Amniotic epithelial cell (primary cell): Measurements from ENCODE around the gene MGME1.
A peak's percentile ranks its signal among the peaks of the same experiment; 100 is the strongest.

ENCODE experiments used
- DNase-seq: peaks from one replicate; pipeline ENCODE4 v3.0.0-alpha.2; 2010; ENCODE audit warnings: low read depth

The MGME1 gene

DNA sequence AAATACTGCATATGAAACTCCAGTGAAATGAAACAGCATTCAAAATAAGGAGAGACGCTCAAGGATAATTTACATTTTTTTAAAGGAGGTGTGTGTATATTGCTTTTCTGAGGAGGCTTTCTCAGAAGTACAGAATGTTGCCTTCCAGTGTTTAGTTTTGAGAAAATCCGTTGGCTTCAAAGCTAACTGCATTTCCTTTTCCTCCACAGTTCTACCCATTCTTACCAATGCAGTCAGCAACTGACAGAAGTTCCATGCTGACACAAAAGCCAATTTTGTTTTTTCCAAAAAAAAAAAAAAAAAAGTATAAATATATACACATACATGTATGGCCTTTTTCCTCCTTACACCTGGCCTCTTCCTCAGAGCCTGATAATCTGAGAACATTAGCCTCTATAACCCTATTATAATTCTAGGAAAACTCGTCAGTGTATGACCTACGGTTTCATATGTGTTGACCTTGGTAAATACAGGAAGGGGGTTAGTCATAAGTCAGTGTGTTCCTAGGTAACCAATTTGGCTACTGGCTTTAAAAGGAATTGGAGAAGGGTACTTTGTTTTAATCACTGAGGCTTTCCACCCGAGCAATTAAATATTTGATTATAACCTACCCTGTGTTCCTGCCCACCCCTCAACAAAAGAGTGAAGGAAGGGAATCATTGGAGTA, 24.2 kb downstream of the MGME1 start:
- DNase-seq = no peak

DNA sequence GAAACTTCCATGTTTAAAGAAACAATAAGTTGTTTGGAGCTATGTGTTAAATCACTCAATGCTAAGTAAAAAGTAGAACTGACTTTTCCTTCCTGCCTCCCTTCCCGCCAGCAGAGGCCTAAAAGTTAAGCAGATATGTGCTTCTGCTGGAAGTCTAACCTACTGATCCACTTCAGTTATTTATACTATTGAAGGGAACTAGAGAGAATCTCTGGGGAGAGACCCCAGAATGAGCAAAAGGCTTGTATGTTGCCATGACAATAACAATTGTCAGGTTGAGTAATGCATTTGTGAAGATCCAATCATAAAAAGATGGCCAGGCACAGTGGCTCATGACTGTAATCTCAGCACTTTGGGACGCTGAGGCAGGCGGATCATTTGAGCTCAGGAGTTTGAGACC, 24.7 kb downstream of the MGME1 start:
- DNase-seq = no peak

DNA sequence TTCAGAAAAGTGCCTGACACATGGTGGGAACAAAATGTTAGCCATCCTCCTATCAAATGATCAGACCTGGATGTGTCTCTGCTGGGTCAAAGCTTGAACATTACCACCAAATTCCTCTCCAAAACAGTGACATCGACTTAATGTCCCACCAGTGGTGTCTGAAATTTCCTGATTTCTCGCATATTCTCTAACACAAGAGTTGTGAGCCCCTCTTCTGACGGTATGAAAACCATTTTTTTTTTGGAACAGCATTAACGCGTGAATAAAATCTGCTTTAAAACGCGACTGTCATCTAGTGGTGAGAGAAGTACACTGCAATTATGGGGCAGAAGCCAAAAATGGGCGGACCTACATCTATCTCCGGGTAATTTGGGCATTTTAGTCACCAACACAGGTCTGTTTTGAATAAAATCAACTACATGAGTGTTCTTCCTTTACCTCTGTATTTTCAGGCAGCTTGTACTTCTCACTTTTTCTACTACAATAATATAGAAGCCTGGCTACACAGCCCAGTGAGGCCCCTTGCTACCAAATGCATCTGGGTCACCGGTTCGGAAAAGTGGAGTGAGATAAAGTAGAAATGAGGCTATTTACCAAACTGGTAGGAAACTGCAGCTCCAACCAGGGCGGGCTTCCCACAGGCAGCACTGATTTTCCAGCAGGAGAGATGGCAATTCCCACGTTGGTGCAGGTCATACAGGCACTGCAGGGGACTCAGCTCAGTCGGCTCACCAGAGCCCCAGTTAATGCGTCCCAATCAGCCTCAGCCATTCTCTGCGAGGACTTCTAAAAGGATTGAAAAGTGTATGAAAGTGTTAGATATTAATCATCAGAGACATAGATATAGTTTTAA, 27.4 kb downstream of the MGME1 start:
- peak; percentile 56 for DNase-seq

DNA sequence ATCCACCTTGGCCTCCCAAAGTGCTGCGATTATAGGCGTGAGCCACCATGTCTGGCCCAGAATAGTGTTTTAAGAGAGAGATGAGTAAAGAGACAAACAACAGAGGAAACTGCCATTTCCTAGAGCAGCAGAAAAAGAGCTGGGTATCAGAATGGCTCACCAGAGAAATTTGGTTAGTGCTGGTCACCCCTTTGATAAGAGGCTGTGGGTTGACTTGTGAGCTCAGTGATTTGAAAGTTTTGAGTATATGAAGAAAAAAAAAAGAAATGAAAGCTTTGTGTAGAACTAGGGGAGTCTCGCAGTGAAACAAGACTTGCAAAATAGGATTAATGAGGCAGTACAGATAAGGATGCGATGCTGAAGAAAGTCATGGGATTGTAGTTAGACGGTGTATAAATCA, 29.6 kb downstream of the MGME1 start:
- DNase-seq = no peak

DNA sequence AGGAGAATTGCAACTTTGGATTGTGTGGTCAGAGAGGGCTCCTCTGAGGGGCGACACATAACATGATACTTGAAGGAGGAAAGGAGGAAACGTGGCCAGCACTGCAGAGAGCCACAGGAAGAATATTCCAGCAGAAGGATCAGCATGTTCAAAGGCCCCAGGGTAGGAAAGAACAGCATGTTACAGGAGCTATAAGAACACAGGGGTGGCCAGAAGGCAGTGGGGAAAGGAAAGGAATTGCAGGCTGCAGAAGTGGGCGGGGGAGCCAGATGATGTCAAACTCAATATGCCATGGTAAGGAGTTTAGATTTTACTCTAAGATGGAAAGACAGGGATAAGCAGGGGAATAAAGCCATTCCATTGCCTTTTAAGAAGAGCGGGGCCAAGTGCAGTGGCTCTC, 30.7 kb downstream of the MGME1 start:
- DNase-seq = no peak

DNA sequence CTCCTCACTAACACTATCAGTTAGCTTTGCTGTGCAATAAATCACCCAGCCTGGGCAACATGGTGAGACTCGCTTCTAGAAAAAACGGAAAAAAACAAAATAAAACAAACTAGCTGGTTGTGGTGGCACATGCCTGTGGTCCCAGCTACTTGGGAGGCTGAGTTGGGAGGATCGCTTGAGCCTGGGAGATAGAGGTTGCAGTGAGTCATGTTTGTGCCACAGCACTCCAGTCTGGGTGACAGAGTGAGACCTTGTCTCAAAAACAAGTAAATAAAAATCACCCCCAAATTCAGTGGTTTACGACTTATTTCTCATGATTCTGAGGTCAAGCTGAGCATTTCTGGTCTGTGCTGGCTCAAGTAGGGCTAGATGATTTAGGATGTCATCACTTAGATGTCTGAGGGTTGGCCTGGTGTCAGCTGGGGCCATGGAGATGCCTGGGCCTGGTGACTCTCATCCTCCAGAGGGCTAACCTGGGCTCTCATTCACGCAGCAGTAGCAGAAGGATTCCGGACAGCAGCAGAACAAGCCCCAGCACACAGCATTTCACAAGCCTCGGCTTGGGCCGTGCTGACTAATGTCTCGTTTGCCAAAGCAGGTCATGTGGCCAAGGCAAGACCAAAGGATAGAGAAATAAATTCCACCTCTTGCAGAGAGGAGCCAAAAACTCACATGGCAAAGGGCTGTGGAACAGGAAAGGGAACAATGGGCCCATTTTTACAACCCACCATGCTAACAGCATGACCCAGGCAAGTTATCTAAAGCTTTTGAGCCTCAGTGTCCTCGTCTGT, 32.5 kb downstream of the MGME1 start:
- DNase-seq = peak; percentile 93

DNA sequence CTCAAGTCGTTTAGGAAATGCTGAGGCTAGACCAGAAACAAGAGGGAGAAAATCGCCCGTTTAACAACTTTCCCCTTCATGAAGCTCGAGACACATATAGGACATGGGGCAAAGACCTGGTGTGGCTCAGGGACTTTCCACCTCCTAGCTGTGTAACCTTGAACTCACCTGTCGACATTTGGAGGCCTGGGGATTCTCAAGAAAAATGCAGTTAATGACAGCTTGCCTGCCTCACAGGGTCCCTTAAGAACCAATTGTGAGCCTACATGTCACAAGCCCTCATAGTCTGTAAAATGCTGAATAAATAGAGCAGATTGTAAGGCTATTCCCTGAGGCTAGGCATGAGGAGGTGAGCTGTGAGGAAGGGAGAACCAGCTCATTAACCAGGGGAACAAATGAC, 35.1 kb downstream of the MGME1 start:
- DNase-seq = no peak

DNA sequence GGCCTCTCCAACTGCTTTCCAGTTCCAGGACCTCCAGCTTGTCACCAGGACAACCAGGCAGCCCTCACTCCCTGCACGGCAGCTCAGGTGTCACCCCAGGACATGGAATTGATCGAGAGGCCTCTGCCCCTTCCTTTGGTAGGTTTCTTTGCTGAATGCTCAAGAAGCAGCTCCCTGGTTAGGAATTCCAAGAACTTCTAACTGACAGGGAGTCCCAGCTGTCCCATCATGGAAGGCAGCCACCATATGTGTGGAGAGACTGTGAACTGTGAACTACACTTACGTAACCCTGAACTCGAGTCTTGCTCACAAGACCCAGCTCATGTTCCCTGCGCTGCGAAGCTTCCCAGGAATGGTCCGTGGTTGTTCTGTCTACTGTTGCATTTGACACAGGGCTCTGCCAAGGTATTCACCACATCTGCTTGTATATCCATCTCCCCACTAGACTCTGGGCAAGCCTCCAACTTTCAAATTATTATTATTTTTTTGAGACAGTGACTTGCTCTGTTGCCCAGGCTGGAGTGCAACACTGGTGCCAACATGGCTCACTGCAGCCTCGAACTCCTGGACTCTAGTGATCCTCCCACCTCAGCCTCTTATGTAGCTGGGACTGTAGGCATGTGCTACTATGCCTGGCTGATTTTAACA, 35.7 kb downstream of the MGME1 start:
- DNase-seq = peak; percentile 72

DNA sequence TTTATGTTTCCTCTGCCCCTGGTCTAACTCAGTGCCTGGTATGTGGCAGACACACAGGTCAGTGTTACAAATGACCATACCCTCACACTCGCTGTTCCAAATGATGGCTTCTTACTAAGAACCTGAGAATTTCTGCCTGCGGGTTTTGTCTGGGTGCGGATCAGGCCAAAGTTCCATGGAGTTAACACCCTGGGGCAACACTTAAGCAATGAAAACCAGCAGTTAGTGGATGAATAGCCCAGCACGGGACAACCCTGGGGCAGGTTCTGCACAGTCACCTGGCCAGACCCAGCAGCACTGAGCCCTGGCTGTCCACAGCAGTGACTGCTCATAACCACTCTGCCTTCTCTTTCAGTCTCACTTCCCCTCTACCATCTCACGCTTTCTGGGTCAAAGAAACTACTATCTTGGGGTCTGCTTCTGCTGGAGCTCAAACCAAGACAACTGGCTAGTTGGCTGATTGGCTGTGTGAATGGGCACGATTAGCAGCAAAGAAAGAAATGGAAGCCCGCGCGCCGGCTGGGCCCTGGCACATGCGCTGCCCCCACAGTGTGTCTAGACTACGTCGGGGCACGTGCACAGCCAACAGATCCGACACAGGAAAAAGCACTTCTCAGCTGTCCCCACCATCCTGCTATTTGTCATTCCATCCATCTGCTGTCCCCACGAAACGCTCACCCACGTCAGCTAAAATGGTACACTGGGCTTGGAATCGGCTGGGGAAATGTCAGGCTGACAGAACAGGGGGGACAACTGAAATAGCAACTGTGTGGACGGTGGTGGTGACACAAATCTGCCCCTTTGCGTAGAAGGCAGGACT, 36.6 kb downstream of the MGME1 start:
- no peak for DNase-seq

DNA sequence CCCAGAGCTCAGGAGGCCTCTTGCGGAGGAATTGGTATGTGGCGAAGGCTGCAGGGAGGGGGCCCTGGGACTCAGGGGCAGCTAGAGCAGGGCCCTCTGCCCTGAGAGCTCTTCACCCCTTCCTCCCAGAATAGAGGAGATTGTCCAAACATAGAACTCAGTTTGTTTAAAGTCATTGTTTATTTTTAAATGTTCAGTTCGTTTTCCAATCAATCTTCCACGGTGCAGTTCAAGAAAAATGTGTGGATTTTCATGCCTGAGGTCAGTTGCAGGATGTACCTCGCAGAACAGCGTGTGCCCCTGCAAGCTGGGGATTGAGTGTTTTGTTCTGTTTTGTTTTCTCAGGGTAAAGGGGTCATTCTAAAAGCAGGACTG, 37.2 kb downstream of the MGME1 start:
- DNase-seq = peak; percentile 43

DNA sequence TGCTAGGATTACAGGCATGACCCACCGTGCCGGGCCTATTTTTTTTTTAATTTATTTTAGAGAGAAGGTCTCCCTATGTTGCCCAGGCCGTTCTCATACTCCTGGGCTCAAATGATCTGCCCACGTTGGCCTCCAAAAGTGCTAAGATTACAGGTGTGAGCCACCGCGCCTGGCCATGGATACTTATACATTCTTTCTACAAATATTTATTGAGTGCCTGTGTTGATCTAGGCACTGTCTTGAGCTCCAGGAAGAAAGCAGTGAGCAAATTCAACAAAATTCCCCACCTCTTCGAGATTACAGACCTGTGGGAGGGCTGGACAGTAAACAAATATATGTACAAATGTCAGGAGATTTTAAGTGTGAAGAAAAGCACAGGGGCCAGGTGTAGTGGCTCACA, 37.9 kb downstream of the MGME1 start:
- DNase-seq = no peak

DNA sequence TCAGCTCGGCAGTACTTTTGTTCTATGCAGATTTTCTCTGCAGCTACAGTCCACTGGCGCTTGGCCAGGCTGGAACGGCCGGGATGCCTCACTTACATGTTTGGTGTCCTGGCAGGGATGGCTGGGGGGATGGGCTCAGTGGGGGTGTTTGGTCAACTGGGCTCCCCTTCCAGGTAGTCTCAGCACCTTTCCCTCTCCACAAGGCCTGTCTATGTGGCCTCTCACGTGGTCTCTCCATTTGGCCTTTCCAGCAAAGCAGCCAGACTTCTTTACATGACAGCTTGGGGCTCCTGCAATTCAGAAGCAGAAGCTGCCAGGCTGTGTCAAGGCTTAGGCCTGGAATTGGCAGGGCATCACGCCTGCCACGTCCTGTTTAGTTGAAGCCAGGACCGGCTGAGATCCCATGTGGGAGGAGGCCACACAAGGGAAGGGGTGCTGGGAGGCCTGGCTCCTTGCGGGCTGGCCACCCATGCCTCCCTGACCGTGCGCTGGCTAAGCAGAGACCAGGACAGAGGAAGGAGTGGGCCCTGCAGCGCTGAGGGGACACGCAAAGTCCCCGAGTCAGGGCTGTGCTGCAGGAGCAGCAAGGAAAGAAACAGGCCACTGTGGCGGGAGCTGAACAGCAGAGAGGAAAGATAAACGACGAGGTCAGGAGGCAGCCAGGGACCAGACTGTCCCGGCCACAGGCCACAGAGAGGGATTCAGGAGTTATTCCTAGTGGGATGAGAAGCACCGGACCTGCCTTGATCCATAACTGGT, 38.9 kb downstream of the MGME1 start:
- no peak for DNase-seq

DNA sequence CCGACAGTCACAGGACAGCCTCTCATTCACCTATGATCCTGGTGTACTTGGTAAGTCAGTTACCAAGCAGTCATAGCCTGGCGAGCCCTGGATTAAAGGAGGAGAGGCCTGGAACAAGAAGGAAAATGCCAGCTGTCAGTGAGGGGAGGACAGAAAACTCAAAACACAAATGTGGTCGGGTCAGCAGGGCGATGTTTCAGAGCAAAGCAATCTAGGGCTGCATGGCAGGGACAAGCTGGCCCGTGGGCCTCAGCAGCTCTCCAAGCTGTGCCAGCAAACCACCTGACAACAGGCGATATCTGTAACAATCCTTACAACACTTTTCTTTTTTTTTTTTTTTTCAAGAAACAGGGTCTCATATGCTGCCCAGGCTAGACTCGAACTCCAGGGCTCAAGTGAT, 40.3 kb downstream of the MGME1 start:
- no peak for DNase-seq

DNA sequence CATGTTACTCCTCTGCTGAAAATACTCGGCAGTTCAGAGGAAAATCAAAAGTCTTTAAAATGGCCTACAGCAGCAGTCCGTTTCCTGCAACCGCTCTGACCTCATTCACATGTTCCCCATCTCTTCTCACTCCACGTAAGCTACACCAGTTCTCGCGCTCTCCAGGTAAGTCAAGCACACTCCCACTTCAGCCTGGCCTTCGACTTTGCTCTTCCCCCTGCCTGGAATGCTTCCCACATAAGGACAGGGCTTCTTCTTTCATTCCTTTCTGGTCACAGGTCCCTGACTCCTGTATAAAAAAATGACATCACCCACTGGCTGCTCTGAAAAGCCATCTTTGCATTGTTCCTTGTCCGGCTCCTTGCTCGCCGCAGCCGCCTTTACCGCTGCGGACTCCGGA, 42.7 kb downstream of the MGME1 start:
- no peak for DNase-seq

DNA sequence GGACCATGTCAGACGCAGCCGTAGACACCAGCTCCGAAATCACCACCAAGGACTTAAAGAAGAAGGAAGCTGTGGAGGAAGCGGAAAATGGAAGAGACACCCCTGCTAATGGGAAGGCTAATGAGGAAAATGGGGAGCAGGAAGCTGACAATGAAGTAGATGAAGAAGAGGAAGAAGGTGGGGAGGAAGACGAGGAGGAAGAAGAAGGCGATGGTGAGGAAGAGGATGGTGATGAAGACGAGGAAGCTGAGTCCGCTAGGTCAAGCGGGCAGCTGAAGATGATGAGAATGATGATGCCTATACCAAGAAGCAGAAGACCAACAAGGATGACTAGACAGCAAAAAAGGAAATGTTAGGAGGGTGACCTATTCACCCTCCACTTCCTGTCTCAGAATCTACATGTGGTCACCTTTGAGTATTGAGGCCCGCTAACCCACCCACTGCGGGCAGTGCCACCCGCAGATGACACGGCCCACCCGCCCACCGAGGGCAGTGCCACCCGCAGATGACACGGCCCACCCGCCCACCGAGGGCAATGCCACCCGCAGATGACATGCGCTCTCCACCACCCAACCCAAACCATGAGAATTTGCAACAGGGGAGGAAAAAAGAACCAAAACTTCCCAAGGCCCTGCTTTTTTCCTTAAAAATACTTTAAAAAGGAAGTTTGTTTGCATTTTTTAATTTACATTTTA, 43.3 kb downstream of the MGME1 start:
- no peak for DNase-seq

DNA sequence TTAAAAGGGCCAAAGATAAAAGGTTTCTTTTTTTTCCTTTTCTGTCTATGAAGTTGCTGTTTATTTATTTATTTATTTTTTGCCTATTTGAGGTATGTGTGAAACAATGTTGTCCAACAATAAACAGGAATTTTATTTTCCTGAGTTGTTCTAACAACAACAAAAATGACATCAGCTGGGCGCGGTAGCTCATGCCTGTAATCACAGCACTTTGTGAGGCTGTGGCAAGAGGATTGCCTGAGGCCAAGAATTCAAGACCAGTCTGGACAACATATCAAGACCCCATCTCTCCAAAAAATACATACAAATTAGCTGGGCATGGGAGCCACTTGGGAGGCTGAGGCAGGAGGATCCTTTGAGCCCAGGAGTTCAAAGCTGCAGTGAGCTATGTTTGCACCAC, 44.1 kb downstream of the MGME1 start:
- DNase-seq = no peak

DNA sequence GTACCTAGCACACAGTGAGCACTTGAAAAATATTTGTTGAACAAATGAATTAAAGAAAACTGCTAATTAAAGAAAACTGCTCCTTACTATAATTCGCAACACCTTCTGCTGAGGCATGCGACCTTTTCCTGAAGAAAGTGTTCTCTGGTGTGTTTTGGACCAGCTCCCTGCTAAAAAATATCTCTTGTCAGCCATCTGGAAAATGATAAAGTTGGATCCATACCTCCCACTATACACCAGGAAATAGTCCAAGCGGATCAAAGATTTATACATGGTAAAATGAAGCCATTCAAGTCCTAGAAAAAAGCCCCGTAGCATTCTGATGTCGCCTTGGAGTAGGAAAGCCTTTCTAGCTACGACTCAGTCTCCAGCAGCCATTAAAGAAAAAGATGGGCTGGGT, 45.6 kb downstream of the MGME1 start:
- no peak for DNase-seq

DNA sequence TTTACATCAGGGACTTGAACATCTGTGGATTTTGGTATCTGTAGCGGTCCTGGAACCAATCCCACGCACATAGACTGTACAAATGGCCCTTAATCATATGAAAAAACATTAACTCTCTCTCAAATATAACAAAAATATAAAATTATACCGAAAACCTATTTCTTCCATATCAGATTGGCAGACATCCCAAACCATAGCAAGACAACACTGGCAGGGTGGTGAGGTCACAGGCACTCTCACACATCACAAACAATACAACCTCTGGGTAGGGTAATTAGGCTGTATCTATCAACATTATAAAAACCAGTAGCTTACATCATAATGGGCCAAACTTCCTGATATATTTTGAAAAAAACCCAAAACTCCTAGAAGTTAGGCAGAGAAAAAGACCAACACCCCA, 48.0 kb downstream of the MGME1 start:
- no peak for DNase-seq

DNA sequence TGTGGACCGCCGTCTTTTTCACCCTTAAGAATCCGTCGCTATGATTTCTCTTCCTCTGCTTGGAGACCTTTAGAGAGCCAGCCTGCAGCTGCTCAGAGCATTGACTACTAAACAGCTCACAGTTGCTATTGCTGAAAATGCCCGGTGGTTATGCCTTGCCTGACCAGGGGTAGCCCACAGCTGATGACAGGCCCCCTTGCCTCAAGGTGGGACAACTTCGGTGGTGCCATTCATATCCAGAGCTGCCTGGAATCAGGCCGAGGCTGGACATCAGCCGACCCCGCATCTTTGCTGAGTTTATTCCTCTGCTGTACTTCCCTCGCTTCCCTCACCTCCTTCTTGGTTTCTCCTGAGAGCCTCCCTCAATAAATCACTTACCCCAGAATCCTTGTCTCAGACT, 49.3 kb downstream of the MGME1 start:
- DNase-seq = no peak

DNA sequence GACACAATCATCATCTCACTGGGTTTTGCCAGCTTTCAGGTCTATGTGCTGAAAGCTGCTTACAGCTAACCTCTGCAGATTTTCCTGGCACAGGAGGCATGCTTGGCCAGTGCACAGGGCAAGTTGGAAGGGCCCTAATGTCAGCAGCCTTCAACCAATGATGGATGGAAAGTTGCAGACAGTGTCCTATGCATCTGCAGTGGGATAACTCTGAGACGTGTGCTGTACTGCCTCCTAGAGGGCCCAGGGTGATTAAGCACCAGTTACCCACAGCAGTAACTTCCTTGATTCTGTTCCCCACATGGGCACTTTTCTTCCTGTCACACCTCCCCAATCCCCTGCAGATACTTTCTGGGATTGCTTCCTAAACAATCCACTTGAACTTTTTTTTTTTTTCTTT, 50.2 kb downstream of the MGME1 start:
- peak; percentile 28 for DNase-seq
